GM20000 (cell line): Measurements from ENCODE around the gene REPS1.

Source experiments
- DNase-seq: peaks from one replicate; pipeline ENCODE4 v3.0.0; 2012; ENCODE audit warnings: low spot score
- CTCF ChIP-seq: IDR thresholded peaks from 2 replicates; pipeline ENCODE4 v1.5.1; 2012; ENCODE audit warnings: mild to moderate bottlenecking, control low read depth; ENCODE audit errors: extremely low read depth, missing control alignments

Gene REPS1

DNA sequence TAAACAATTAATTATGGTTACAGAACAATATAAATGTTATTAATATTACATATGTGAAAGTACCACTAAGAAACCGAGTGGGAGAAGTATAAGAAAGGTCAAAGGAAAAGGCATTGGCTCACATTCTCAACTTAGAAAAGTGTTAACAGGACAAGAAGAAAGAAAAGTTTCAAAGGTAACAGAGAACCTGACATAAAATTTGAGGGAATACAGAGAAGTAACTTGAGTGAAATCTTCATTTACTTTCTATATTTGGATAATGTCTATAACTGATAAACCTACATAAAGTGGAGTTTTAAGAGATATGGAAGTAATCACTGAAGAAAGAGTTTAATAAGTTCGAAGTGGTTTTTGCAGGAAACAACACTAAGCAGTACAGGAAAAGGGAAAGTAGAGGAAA is 30.1 kb downstream of the REPS1 start:
- no peak for TF ChIP-seq CTCF
- no peak for DNase-seq

DNA sequence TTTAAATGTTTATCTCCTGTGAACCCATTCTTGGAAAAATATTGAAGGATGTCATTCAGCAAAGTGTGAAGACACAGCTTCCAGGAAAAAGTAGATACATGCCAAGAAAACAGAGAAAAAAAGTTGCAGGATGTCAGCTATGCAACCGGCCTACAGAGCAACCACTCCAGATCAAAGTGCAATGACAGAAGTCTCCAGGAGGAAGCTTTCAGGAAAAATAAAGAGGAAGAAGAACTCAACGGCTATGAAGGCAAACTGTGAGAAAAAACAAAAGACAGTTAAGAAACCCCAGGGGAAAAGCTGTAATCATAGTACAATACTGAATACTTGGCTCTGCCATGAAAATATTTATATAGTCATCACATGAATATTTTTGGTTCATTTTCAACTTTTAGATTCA is 30.6 kb downstream of the REPS1 start:
- no peak for DNase-seq
- TF ChIP-seq CTCF: no peak

DNA sequence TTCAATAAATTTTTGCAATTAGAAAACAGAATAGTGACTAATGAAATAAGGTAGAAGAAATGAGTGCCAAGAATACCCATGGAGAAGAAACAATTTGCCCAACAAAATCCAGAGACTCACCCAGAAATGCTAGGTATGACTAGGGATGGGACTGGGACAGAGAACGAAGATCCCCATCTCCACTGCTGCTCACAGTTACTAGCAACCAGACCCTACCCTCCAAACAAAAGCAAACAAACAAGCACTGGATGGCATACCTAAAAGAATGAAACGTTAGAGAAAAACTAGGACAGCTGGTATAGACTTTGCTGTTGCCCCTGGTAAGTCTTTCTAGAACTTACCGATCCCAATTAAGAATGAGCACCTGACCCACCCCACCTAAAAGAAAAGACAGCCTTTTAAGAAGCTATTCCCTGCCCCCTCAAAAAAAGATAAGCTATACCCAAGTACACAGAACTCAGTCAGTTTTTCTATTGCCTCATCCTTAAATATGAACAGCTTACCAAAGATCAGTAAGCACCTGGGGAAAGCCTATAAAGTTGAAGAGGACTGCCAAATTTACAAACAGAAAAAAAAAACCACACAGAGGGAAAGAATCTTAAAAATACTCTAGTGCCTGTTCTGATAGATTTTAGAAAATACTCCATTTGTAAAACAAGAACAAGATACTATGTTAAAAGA is 31.7 kb downstream of the REPS1 start:
- DNase-seq: no peak
- no peak for TF ChIP-seq CTCF

DNA sequence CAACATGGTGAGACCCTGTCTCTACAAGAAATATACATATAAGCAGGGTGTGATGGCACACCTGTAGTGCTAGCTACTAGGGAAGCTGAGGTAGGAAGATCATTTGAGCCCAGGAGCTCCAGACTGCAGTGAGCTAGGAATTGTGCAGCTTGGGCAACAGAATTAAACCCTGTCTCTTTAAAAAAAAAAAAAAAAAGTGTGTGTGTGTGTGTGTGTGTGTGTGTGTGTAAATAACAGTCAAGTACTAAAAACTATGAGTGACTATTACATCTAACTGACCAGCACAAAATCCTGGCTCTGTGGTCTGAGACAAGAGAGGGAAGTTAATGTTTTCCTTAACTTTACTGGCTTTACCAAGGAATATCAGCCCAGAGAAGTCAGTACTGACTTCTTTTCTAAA is 32.8 kb downstream of the REPS1 start:
- no peak for DNase-seq
- TF ChIP-seq CTCF: no peak

DNA sequence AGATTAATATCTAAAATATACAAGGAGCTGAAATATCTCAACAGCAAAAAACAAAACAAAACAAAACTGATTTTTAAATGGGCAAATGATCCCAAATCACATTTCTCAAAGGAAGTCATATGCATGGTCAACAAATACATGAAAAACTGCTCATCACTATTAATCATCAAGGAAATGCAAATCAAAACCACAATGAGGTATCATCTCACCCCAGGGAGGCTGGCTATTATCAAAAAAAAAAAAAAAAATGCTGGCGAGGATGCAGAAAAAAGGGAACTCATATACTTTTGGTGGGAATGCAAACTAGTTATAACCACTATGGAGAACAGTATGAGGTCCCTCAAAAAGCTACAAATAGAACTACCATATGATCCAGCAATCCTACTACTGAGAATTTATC is 34.6 kb downstream of the REPS1 start:
- no peak for DNase-seq
- no peak for TF ChIP-seq CTCF

- TF ChIP-seq CTCF: no peak
- DNase-seq: no peak
Measured at GRCh38 chr6:138948546-138949179, 39.4 kb downstream of the REPS1 start.

- no peak for DNase-seq
- no peak for TF ChIP-seq CTCF
Measured at GRCh38 chr6:138948004-138948403, 40.0 kb downstream of the REPS1 start.
